Neural progenitor cell (in vitro differentiated cells): ENCODE results near the gene WDPCP. TPM values are rescaled to one million over a fixed set of nuclear protein-coding genes. Genes with fewer than 3 reads are reported as not detected.

Experiments used
- DNase-seq: peaks from one replicate; pipeline ENCODE4 v3.0.0-alpha.2; 2016; ENCODE audit warnings: low spot score
- H2AFZ ChIP-seq: fragments of 200-600 bp; sonication (generic); replicated peaks from 2 replicates; pipeline ENCODE4 v1.6.1; 2016; ENCODE audit warnings: antibody characterized with exemption
- H3F3A ChIP-seq: fragments of 200-600 bp; sonication (generic); 2 replicates; pipeline ENCODE4 v1.6.1; 2016; ENCODE audit warnings: antibody characterized with exemption, low read depth
- H3K27ac ChIP-seq: fragments of 200-600 bp; sonication (generic); 2 replicates; pipeline ENCODE4 v1.5.1; 2016; ENCODE audit warnings: mild to moderate bottlenecking
- H3K27me3 ChIP-seq: fragments of 200-600 bp; sonication (generic); 2 replicates; pipeline ENCODE4 v1.6.1; 2016; ENCODE audit warnings: mild to moderate bottlenecking, moderate library complexity
- H3K36me3 ChIP-seq: fragments of 200-600 bp; sonication (generic); 2 replicates; pipeline ENCODE4 v1.5.1; 2016
- H3K4me1 ChIP-seq: fragments of 200-600 bp; sonication (generic); 2 replicates; pipeline ENCODE4 v1.6.1; 2016; ENCODE audit warnings: mixed run types
- H3K4me2 ChIP-seq: fragments of 200-600 bp; sonication (generic); 2 replicates; pipeline ENCODE4 v1.6.1; 2016
- H3K4me3 ChIP-seq: fragments of 200-600 bp; sonication (generic); 2 replicates; pipeline ENCODE4 v1.5.1; 2016
- H3K79me2 ChIP-seq: fragments of 200-600 bp; sonication (generic); 2 replicates; pipeline ENCODE4 v1.6.1; 2016; ENCODE audit warnings: low read depth
- H3K9ac ChIP-seq: fragments of 200-600 bp; sonication (generic); 2 replicates; pipeline ENCODE4 v1.6.1; 2016
- H3K9me3 ChIP-seq: fragments of 200-600 bp; sonication (generic); 2 replicates; pipeline ENCODE4 v1.5.1; 2016; ENCODE audit warnings: low read depth
- H4K20me1 ChIP-seq: fragments of 200-600 bp; sonication (generic); 2 replicates; pipeline ENCODE4 v1.6.1; 2016; ENCODE audit warnings: low read depth
- H3K27ac Mint-ChIP-seq: 3 replicates; pipeline ENCODE4 v1.8.0; 2021; ENCODE audit warnings: mixed read lengths
- H3K27me3 Mint-ChIP-seq: 2 replicates; pipeline ENCODE4 v1.8.0; 2022; ENCODE audit warnings: low read depth, mild to moderate bottlenecking, inconsistent platforms, moderate library complexity, mixed read lengths; ENCODE audit not compliant: insufficient read depth
- H3K36me3 Mint-ChIP-seq: 3 replicates; pipeline ENCODE4 v1.8.0; 2021; ENCODE audit warnings: mixed read lengths
- H3K4me1 Mint-ChIP-seq: 3 replicates; pipeline ENCODE4 v1.8.0; 2021; ENCODE audit warnings: mixed read lengths
- H3K4me3 Mint-ChIP-seq: 3 replicates; pipeline ENCODE4 v1.8.0; 2021; ENCODE audit warnings: mild to moderate bottlenecking, moderate library complexity, mixed read lengths
- H3K9me3 Mint-ChIP-seq: 3 replicates; pipeline ENCODE4 v1.8.0; 2020; ENCODE audit warnings: mixed read lengths
- EZH2 ChIP-seq: fragments of 200-600 bp; sonication (generic); IDR thresholded peaks from 2 replicates; pipeline ENCODE4 v1.6.1; 2017; ENCODE audit warnings: antibody characterized with exemption, mild to moderate bottlenecking, moderate library complexity
- EZH2phosphoT487 ChIP-seq: fragments of 200-600 bp; sonication (generic); IDR thresholded peaks from 2 replicates; pipeline ENCODE4 v1.6.1; 2017; ENCODE audit warnings: antibody characterized with exemption
- total RNA-seq: library from RNA; depleted of rRNA; stranded (reverse); fragments of >200 nt; gene quantifications from 2 replicates; pipeline ENCODE4 v1.2.3, GENCODE V29; 2015; ENCODE audit warnings: low replicate concordance
- TF ChIP-seq, protein P1 (sequence below): fragments of 200-600 bp; sonication (generic); IDR thresholded peaks from 2 replicates; pipeline ENCODE4 v1.5.1; 2017; ENCODE audit warnings: antibody characterized with exemption, mild to moderate bottlenecking

The WDPCP gene
- total RNA-seq, 1 donor from 2014 or later = 11.4 TPM

DNA sequence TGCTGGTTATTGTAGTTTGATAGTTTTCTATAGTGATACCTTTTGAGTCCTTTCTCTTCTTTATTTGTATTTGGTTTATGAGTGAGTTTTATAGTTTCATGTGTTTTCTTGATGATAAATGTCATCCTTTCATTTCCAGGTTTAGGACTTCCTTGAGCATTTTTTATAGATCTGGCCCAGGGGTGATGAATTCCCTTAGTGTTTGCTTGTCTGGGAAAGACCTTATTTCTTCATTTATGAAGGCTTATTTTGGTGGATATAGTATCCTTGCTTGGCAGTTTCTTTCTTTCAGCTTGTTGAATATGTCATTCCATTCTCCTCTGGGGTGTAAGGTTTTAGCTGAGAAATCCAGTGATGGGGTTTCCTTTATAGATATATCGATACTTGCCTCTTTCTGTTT, 483.8 kb downstream of the WDPCP start:
- H3F3A ChIP-seq = no peaks in the 10 kb centered on the region
- H3K9me3 ChIP-seq = peaks cover 4% of the 10 kb centered on the region
- Mint-ChIP-seq H3K4me3 (no peak overlapping the region), H3K27me3 (no peaks in the 10 kb centered on the region), H3K36me3 (peaks cover 4% of the 10 kb centered on the region), H3K27ac (no peak overlapping the region), H3K9me3 (peaks cover 35% of the 10 kb centered on the region), H3K4me1 (no peaks in the 10 kb centered on the region)
- no peak overlapping the region for H3K4me3 ChIP-seq
- no peaks in the 10 kb centered on the region for H3K27me3 ChIP-seq
- no peaks in the 10 kb centered on the region for H3K4me1 ChIP-seq
- no peak overlapping the region for H3K27ac ChIP-seq
- TF ChIP-seq, protein P1, sequence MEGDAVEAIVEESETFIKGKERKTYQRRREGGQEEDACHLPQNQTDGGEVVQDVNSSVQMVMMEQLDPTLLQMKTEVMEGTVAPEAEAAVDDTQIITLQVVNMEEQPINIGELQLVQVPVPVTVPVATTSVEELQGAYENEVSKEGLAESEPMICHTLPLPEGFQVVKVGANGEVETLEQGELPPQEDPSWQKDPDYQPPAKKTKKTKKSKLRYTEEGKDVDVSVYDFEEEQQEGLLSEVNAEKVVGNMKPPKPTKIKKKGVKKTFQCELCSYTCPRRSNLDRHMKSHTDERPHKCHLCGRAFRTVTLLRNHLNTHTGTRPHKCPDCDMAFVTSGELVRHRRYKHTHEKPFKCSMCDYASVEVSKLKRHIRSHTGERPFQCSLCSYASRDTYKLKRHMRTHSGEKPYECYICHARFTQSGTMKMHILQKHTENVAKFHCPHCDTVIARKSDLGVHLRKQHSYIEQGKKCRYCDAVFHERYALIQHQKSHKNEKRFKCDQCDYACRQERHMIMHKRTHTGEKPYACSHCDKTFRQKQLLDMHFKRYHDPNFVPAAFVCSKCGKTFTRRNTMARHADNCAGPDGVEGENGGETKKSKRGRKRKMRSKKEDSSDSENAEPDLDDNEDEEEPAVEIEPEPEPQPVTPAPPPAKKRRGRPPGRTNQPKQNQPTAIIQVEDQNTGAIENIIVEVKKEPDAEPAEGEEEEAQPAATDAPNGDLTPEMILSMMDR = no peak
- no peak for TF ChIP-seq EZH2
- no peak for TF ChIP-seq EZH2phosphoT487
- H3K9ac ChIP-seq = no peak overlapping the region
- DNase-seq = no peak
- no peaks in the 10 kb centered on the region for H4K20me1 ChIP-seq
- no peak overlapping the region for H3K4me2 ChIP-seq
- H3K79me2 ChIP-seq = no peaks in the 10 kb centered on the region
- no peaks in the 10 kb centered on the region for H3K36me3 ChIP-seq
- no peak overlapping the region for H2AFZ ChIP-seq

DNA sequence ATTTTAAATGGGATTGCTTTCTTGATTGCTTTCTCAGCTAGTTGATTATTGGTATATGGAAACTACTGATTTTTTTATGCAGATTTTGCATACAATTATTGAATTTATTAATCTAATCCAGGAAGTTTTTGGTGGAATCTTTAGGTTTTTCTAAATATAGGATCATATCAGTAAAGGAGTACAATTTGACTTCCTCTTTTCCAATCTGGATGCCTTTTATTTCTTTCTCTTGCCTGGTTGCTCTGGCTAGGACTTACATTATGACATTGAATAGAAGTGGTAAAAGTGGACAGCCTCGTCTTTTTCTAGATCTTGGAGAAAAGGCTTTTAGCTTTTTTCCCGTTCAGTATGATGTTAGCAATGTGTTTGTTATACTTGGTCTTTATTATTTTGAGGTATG, 486.3 kb downstream of the WDPCP start:
- no peak overlapping the region for H2AFZ ChIP-seq
- H3K9me3 ChIP-seq = peaks cover 4% of the 10 kb centered on the region
- H3K4me1 ChIP-seq = no peaks in the 10 kb centered on the region
- H3K79me2 ChIP-seq = no peaks in the 10 kb centered on the region
- no peak overlapping the region for H3K4me2 ChIP-seq
- H3K9me3 Mint-ChIP-seq = peaks cover 35% of the 10 kb centered on the region
- H3K9ac ChIP-seq = no peak overlapping the region
- peaks cover 4% of the 10 kb centered on the region for H3K36me3 Mint-ChIP-seq
- no peak overlapping the region for H3K4me3 Mint-ChIP-seq
- no peaks in the 10 kb centered on the region for H4K20me1 ChIP-seq
- no peak overlapping the region for H3K4me3 ChIP-seq
- no peaks in the 10 kb centered on the region for H3K4me1 Mint-ChIP-seq
- H3K27ac Mint-ChIP-seq = no peak overlapping the region
- DNase-seq = no peak
- H3K27ac ChIP-seq = no peak overlapping the region
- no peaks in the 10 kb centered on the region for H3K27me3 ChIP-seq
- no peaks in the 10 kb centered on the region for H3K36me3 ChIP-seq
- TF ChIP-seq EZH2 (no peak), EZH2phosphoT487 (no peak)
- TF ChIP-seq, protein P1 = no peak
- no peaks in the 10 kb centered on the region for H3F3A ChIP-seq
- no peaks in the 10 kb centered on the region for H3K27me3 Mint-ChIP-seq

DNA sequence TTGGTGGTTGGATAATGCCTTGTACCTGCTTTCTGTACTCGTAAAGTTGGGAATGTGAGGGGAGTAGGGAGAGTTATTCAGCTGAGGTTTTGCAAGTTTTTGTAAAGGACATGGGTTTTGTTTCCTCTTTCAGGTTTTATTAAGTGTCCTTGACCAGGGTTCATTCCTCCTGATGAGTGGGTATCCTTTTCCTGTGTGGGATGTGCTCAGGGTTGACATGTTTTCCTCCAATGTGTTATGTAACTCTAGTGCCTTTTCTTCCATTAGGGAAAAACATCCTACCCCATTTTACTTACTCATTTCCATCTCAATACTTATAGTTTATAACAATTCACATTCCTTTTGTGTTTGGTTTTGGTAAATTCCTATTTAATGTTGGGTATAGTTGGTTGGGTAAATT, 489.2 kb downstream of the WDPCP start:
- H4K20me1 ChIP-seq = no peaks in the 10 kb centered on the region
- H3K36me3 ChIP-seq = no peaks in the 10 kb centered on the region
- H3K9ac ChIP-seq = no peak overlapping the region
- no peaks in the 10 kb centered on the region for H3F3A ChIP-seq
- DNase-seq = no peak
- Mint-ChIP-seq H3K27ac (no peak overlapping the region), H3K4me1 (no peaks in the 10 kb centered on the region), H3K36me3 (no peaks in the 10 kb centered on the region), H3K4me3 (no peak overlapping the region), H3K9me3 (peaks cover 18% of the 10 kb centered on the region), H3K27me3 (no peaks in the 10 kb centered on the region)
- H3K4me3 ChIP-seq = no peak overlapping the region
- H3K4me1 ChIP-seq = peaks cover 5% of the 10 kb centered on the region
- no peaks in the 10 kb centered on the region for H3K27me3 ChIP-seq
- H3K27ac ChIP-seq = no peak overlapping the region
- no peak overlapping the region for H2AFZ ChIP-seq
- H3K79me2 ChIP-seq = no peaks in the 10 kb centered on the region
- no peaks in the 10 kb centered on the region for H3K9me3 ChIP-seq
- H3K4me2 ChIP-seq = no peak overlapping the region
- TF ChIP-seq, protein P1 = no peak
- TF ChIP-seq EZH2phosphoT487 (no peak), EZH2 (no peak)

DNA sequence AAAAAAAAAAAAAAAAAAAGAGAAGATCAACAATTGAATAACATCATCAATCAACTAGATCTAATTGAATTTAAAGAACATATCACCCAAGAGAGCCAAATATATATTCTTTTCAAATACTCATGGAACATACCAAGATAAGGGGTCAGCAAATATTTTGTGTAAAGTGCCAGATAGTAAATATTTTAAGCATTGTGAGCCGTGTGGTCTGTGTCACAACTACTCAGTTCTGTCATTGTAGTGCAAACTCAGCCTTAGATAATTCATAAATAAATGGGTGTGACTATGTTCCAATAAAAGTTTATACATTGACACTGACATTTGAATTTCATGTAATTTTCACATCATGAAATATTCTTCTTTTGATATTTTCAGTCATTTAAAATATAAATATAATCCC, 491.8 kb downstream of the WDPCP start:
- no peaks in the 10 kb centered on the region for H3K9me3 ChIP-seq
- H3K9ac ChIP-seq = no peak overlapping the region
- no peak for DNase-seq
- Mint-ChIP-seq H3K36me3 (no peaks in the 10 kb centered on the region), H3K4me3 (no peak overlapping the region), H3K27me3 (no peaks in the 10 kb centered on the region), H3K27ac (no peak overlapping the region), H3K9me3 (peaks cover 4% of the 10 kb centered on the region), H3K4me1 (no peaks in the 10 kb centered on the region)
- no peaks in the 10 kb centered on the region for H3K36me3 ChIP-seq
- no peak overlapping the region for H2AFZ ChIP-seq
- no peaks in the 10 kb centered on the region for H3K79me2 ChIP-seq
- H3K4me2 ChIP-seq = no peak overlapping the region
- peaks cover 16% of the 10 kb centered on the region for H3K4me1 ChIP-seq
- no peaks in the 10 kb centered on the region for H3F3A ChIP-seq
- no peaks in the 10 kb centered on the region for H4K20me1 ChIP-seq
- no peak for TF ChIP-seq EZH2
- TF ChIP-seq EZH2phosphoT487 = no peak
- TF ChIP-seq, protein P1 = no peak
- H3K27ac ChIP-seq = no peak overlapping the region
- H3K27me3 ChIP-seq = no peaks in the 10 kb centered on the region
- no peak overlapping the region for H3K4me3 ChIP-seq
